ENCODE results near the gene FBXL4. TPM values are rescaled to one million over a fixed set of nuclear protein-coding genes. Genes with fewer than 3 reads are reported as not detected.

Gene FBXL4
- total and polyA plus RNA-seq, 2 of the 8 experiments (the other 6 are each of a cell fraction or from before 2014, with no cell fraction given): 6.9 to 13.8 TPM

GRCh38 chr6:98844244-98845210 lies 103.2 kb downstream of the FBXL4 start (continued):
- no peak for TF ChIP-seq KDM5A (IDR thresholded peaks at IDR 0.05; ENCODE audit: low read length)
- no peak for TF ChIP-seq ASH2L (IDR thresholded peaks at IDR 0.05; ENCODE audit: low read length)
- peak; percentile 40; the same call in 1 of the 2 replicates for TF ChIP-seq CBX8 (IDR thresholded peaks at IDR 0.05; ENCODE audit: borderline replicate concordance, low read depth, low read length)
- TF ChIP-seq EGR1 (IDR thresholded peaks at IDR 0.05; ENCODE audit: borderline replicate concordance, low read depth, low read length): no peak
- TF ChIP-seq JUND (IDR thresholded peaks at IDR 0.05; ENCODE audit: low read length): no peak
- no peak for TF ChIP-seq SAP30 (IDR thresholded peaks at IDR 0.05; ENCODE audit: insufficient read depth, insufficient replicate concordance, low read length)
- no peak for TF ChIP-seq CREB1 (IDR thresholded peaks at IDR 0.05)

All from H1 (cell line).